MM.1S (cell line): ENCODE measurements around the gene HDHD5.

Experiments used
- DNase-seq: peaks from one replicate; pipeline ENCODE4 v3.0.0-alpha.2; 2015
- H2AFZ ChIP-seq: fragments of 300-600 bp; sonication (generic); 2 replicates; pipeline ENCODE4 v1.6.0; 2016; ENCODE audit warnings: antibody characterized with exemption, low read length
- H3F3A ChIP-seq: fragments of 300-600 bp; sonication (generic); 2 replicates; pipeline ENCODE4 v1.6.1; 2016; ENCODE audit warnings: mild to moderate bottlenecking, antibody characterized with exemption, low read length, moderate library complexity, mixed read lengths; ENCODE audit not compliant: insufficient read depth
- H3K27ac ChIP-seq: fragments of 300-600 bp; sonication (generic); 2 replicates; pipeline ENCODE4 v1.5.1; 2016; ENCODE audit warnings: mild to moderate bottlenecking, low read length
- H3K27me3 ChIP-seq: fragments of 300-600 bp; sonication (generic); replicated peaks from 2 replicates; pipeline ENCODE4 v1.6.0; 2016; ENCODE audit warnings: low read length; ENCODE audit not compliant: insufficient read depth
- H3K36me3 ChIP-seq: fragments of 300-600 bp; sonication (generic); replicated peaks from 2 replicates; pipeline ENCODE4 v1.6.1; 2016; ENCODE audit warnings: mild to moderate bottlenecking, low read length, mixed read lengths; ENCODE audit not compliant: insufficient read depth
- H3K4me1 ChIP-seq: fragments of 300-600 bp; sonication (generic); 2 replicates; pipeline ENCODE4 v1.6.1; 2016; ENCODE audit warnings: low read length, mixed read lengths
- H3K4me2 ChIP-seq: fragments of 300-600 bp; sonication (generic); 2 replicates; pipeline ENCODE4 v1.6.0; 2016; ENCODE audit warnings: low read depth, low read length
- H3K4me3 ChIP-seq: fragments of 300-600 bp; sonication (generic); 2 replicates; pipeline ENCODE4 v1.5.1; 2016; ENCODE audit warnings: low read length, mixed read lengths
- H3K79me2 ChIP-seq: fragments of 300-600 bp; sonication (generic); 2 replicates; pipeline ENCODE4 v1.6.1; 2016; ENCODE audit warnings: mixed run types, low read length, mixed read lengths
- H3K9ac ChIP-seq: fragments of 300-600 bp; sonication (generic); 2 replicates; pipeline ENCODE4 v1.6.1; 2016; ENCODE audit warnings: low read length, mixed read lengths
- H3K9me2 ChIP-seq: fragments of 300-600 bp; sonication (generic); replicated peaks from 2 replicates; pipeline ENCODE4 v1.6.1; 2016; ENCODE audit warnings: mild to moderate bottlenecking, low read length, mixed read lengths; ENCODE audit not compliant: insufficient read depth
- H3K9me3 ChIP-seq: fragments of 300-600 bp; sonication (generic); replicated peaks from 2 replicates; pipeline ENCODE4 v1.6.1; 2016; ENCODE audit warnings: mild to moderate bottlenecking, low read length, mixed read lengths; ENCODE audit not compliant: insufficient read depth
- H4K20me1 ChIP-seq: fragments of 300-600 bp; sonication (generic); 2 replicates; pipeline ENCODE4 v1.6.1; 2016; ENCODE audit warnings: mild to moderate bottlenecking, low read length, moderate library complexity, mixed read lengths; ENCODE audit not compliant: insufficient read depth
- EZH2 ChIP-seq: fragments of 300-600 bp; sonication (generic); optimal IDR thresholded peaks from 2 replicates; pipeline ENCODE3; 2017; ENCODE audit warnings: low read depth, mild to moderate bottlenecking, antibody characterized with exemption, low read length, mixed read lengths
- EZH2phosphoT487 ChIP-seq: fragments of 300-600 bp; sonication (generic); IDR thresholded peaks from 2 replicates; pipeline ENCODE4 v1.6.1; 2018; ENCODE audit warnings: antibody characterized with exemption, low read length
- TF ChIP-seq, protein P1 (sequence below): fragments of 300-600 bp; sonication (generic); IDR thresholded peaks from 2 replicates; pipeline ENCODE4 v1.5.1; 2016; ENCODE audit warnings: antibody characterized with exemption, low read length, mixed read lengths

HDHD5 gene

DNA sequence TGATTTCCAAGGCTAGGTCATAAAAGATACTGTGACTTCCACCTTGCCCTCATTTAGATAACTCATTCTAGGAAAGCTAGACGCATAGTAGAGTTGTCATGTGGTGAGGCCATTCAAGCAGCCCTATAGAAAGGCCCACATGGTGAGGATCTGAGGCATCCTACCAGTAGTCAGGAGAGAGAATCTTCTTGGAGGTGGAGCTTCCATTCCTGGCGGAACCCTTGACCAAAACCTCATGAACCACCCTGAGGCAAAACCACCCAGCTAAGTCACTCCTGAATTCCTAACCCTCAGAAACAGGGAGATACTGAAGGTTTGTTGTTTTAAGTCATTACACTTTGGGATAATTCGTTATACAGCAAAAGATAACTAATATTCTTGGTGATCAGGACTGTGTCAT is 2.9 kb upstream of the HDHD5 start:
- Histone ChIP-seq H3K9me3 (no peaks in the 10 kb centered on the region), H3K4me2 (no peak overlapping the region), H3K79me2 (peaks cover 15% of the 10 kb centered on the region), H3K36me3 (no peaks in the 10 kb centered on the region), H3K4me3 (no peak overlapping the region), H4K20me1 (no peaks in the 10 kb centered on the region), H3F3A (peaks cover 7% of the 10 kb centered on the region; the same call in 1 of the 2 replicates), H3K9ac (no peak overlapping the region), H3K9me2 (no peaks in the 10 kb centered on the region), H3K4me1 (peaks cover 5% of the 10 kb centered on the region; the same call in 1 of the 2 replicates), H3K27ac (no peak overlapping the region), H3K27me3 (no peaks in the 10 kb centered on the region), H2AFZ (no peak overlapping the region)
- DNase-seq: no peak
- no peak for TF ChIP-seq EZH2phosphoT487
- TF ChIP-seq EZH2: no peak
- TF ChIP-seq, protein P1, sequence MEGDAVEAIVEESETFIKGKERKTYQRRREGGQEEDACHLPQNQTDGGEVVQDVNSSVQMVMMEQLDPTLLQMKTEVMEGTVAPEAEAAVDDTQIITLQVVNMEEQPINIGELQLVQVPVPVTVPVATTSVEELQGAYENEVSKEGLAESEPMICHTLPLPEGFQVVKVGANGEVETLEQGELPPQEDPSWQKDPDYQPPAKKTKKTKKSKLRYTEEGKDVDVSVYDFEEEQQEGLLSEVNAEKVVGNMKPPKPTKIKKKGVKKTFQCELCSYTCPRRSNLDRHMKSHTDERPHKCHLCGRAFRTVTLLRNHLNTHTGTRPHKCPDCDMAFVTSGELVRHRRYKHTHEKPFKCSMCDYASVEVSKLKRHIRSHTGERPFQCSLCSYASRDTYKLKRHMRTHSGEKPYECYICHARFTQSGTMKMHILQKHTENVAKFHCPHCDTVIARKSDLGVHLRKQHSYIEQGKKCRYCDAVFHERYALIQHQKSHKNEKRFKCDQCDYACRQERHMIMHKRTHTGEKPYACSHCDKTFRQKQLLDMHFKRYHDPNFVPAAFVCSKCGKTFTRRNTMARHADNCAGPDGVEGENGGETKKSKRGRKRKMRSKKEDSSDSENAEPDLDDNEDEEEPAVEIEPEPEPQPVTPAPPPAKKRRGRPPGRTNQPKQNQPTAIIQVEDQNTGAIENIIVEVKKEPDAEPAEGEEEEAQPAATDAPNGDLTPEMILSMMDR: no peak

DNA sequence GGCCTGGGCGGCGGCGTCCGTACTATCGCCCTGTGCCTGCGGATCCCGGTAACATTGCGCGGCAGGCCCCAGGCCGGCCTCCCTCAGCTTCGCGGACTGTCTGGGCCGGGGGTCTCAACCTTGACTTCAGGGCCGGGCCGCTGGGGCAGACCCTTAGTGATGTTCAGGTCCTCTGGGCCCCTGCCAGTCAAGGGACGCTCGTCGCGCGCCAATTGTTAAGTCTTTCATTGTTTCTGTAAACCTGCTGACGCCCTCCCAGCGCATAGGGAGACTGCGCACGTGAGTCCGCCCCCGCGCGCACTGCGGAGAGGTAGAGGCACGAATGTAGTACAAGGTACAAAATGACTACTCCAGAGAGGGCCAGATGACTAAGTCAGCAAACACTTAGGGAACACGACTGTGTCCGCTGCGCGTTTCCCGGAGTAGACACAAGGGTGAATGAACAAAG is 451 bp upstream of the HDHD5 start:
- Histone ChIP-seq H3K36me3 (no peaks in the 10 kb centered on the region), H3K9ac (peak overlapping the region; percentile 52; the same call in 1 of the 2 replicates), H3F3A (peaks cover 7% of the 10 kb centered on the region; the same call in 1 of the 2 replicates), H3K4me1 (peaks cover 5% of the 10 kb centered on the region; the same call in 1 of the 2 replicates), H3K27ac (no peak overlapping the region), H3K9me2 (no peaks in the 10 kb centered on the region), H3K4me3 (peak overlapping the region; percentile 74), H3K4me2 (peak overlapping the region; percentile 95), H3K79me2 (peaks cover 38% of the 10 kb centered on the region), H4K20me1 (no peaks in the 10 kb centered on the region), H3K9me3 (no peaks in the 10 kb centered on the region), H2AFZ (peak overlapping the region; percentile 82), H3K27me3 (no peaks in the 10 kb centered on the region)
- DNase-seq: no peak
- TF ChIP-seq, protein P1: no peak
- TF ChIP-seq EZH2phosphoT487 (no peak), EZH2 (no peak)

GRCh38 chr22:17158176-17158567 is 905 bp downstream of the HDHD5 start:
- H3K79me2 ChIP-seq: peaks cover 46% of the 10 kb centered on the region
- TF ChIP-seq EZH2 (no peak), EZH2phosphoT487 (no peak)
- TF ChIP-seq, protein P1: no peak
- peak overlapping the region; percentile 72; the same call in 1 of the 2 replicates for H3K27ac ChIP-seq
- no peaks in the 10 kb centered on the region for H3K9me2 ChIP-seq
- H2AFZ ChIP-seq: peak overlapping the region; percentile 92
- peak overlapping the region; percentile 76; the same call in 1 of the 2 replicates for H3K9ac ChIP-seq
- no peaks in the 10 kb centered on the region for H3K9me3 ChIP-seq
- peaks cover 7% of the 10 kb centered on the region; the same call in 1 of the 2 replicates for H3F3A ChIP-seq
- no peaks in the 10 kb centered on the region for H3K27me3 ChIP-seq
- H3K4me3 ChIP-seq: peak overlapping the region; percentile 87
- peaks cover 5% of the 10 kb centered on the region; the same call in 1 of the 2 replicates for H3K4me1 ChIP-seq
- H3K36me3 ChIP-seq: no peaks in the 10 kb centered on the region
- DNase-seq: no peak
- peak overlapping the region; percentile 80 for H3K4me2 ChIP-seq
- H4K20me1 ChIP-seq: no peaks in the 10 kb centered on the region
